Type B pancreatic cell (in vitro differentiated cells): ENCODE measurements around the gene DDX1. TPM values are rescaled to one million over a fixed set of nuclear protein-coding genes. Genes with fewer than 3 reads are reported as not detected.
A peak's percentile ranks its signal among the peaks of the same experiment; 100 is the strongest.

Experiments used
- DNase-seq: peaks from one replicate; pipeline ENCODE4 v3.0.0; 2021; ENCODE audit warnings: mixed read lengths; ENCODE audit not compliant: unreplicated experiment; ENCODE audit errors: extremely low spot score
- H3K27ac Mint-ChIP-seq: 2 replicates; pipeline ENCODE4 v1.8.0; 2021; ENCODE audit warnings: mild to moderate bottlenecking, mixed read lengths
- H3K27me3 Mint-ChIP-seq: 2 replicates; pipeline ENCODE4 v1.8.0; 2021; ENCODE audit warnings: mixed read lengths
- H3K36me3 Mint-ChIP-seq: 2 replicates; pipeline ENCODE4 v1.8.0; 2021; ENCODE audit warnings: mixed read lengths
- H3K4me1 Mint-ChIP-seq: one replicate; pipeline ENCODE4 v1.8.0; 2021; ENCODE audit warnings: mixed read lengths; ENCODE audit not compliant: unreplicated experiment
- H3K4me3 Mint-ChIP-seq: 2 replicates; pipeline ENCODE4 v1.8.0; 2021; ENCODE audit warnings: mild to moderate bottlenecking, mixed read lengths
- H3K9me3 Mint-ChIP-seq: 2 replicates; pipeline ENCODE4 v1.8.0; 2021; ENCODE audit warnings: mixed read lengths
- CTCF ChIP-seq: fragments of 200-600 bp; sonication (generic); conservative IDR thresholded peaks from 2 replicates; pipeline ENCODE4 v1.5.0; 2021; ENCODE audit warnings: antibody characterized with exemption, mild to moderate bottlenecking
- total RNA-seq: library from RNA; stranded (reverse); gene quantifications from 2 replicates; pipeline ENCODE4 v1.2.1, GENCODE V29; 2021; ENCODE audit warnings: low replicate concordance

DDX1 gene
- total RNA-seq, 1 donor from 2014 or later = 111 TPM

- no peak for DNase-seq
- no peaks in the 10 kb centered on the region for H3K27me3 Mint-ChIP-seq
- H3K27ac Mint-ChIP-seq = peak overlapping the region; percentile 52
- H3K9me3 Mint-ChIP-seq = peaks cover 5% of the 10 kb centered on the region
- H3K36me3 Mint-ChIP-seq = no peaks in the 10 kb centered on the region
- H3K4me1 Mint-ChIP-seq = peaks cover 38% of the 10 kb centered on the region
- H3K4me3 Mint-ChIP-seq = peak overlapping the region; percentile 36
- no peak for TF ChIP-seq CTCF
Measured at GRCh38 chr2:15674637-15675455, 83.2 kb downstream of the DDX1 start.

- Mint-ChIP-seq H3K27me3 (no peaks in the 10 kb centered on the region), H3K4me1 (peaks cover 38% of the 10 kb centered on the region), H3K36me3 (no peaks in the 10 kb centered on the region), H3K27ac (no peak overlapping the region), H3K4me3 (peak overlapping the region; percentile 36), H3K9me3 (peaks cover 5% of the 10 kb centered on the region)
- DNase-seq = no peak
- no peak for TF ChIP-seq CTCF
Measured at GRCh38 chr2:15675456-15676195, 84.0 kb downstream of the DDX1 start.

GRCh38 chr2:15677141-15677843, 85.6 kb downstream of the DDX1 start:
- Mint-ChIP-seq H3K27me3 (no peaks in the 10 kb centered on the region), H3K4me3 (peak overlapping the region; percentile 58), H3K9me3 (peaks cover 9% of the 10 kb centered on the region), H3K36me3 (no peaks in the 10 kb centered on the region), H3K27ac (peak overlapping the region; percentile 78), H3K4me1 (peaks cover 42% of the 10 kb centered on the region)
- TF ChIP-seq CTCF = no peak
- DNase-seq = no peak

GRCh38 chr2:15678346-15678745, 86.7 kb downstream of the DDX1 start:
- no peak for DNase-seq
- H3K27ac Mint-ChIP-seq = peak overlapping the region; percentile 17
- no peaks in the 10 kb centered on the region for H3K36me3 Mint-ChIP-seq
- TF ChIP-seq CTCF = no peak
- H3K4me1 Mint-ChIP-seq = peaks cover 43% of the 10 kb centered on the region
- peaks cover 7% of the 10 kb centered on the region for H3K9me3 Mint-ChIP-seq
- peak overlapping the region; percentile 5 for H3K4me3 Mint-ChIP-seq
- H3K27me3 Mint-ChIP-seq = no peaks in the 10 kb centered on the region

- Mint-ChIP-seq H3K9me3 (peaks cover 7% of the 10 kb centered on the region), H3K27me3 (no peaks in the 10 kb centered on the region)
Measured at GRCh38 chr2:15678909-15679308, 87.2 kb downstream of the DDX1 start.

More at GRCh38 chr2:15678909-15679308, 87.2 kb downstream of the DDX1 start:
- H3K4me1 Mint-ChIP-seq = peaks cover 37% of the 10 kb centered on the region
- no peak for TF ChIP-seq CTCF
- H3K27ac Mint-ChIP-seq = no peak overlapping the region
- no peaks in the 10 kb centered on the region for H3K36me3 Mint-ChIP-seq
- no peak for DNase-seq
- no peak overlapping the region for H3K4me3 Mint-ChIP-seq
